Chondrocyte (in vitro differentiated cells): ENCODE measurements around the gene CEP72. TPM values are rescaled to one million over a fixed set of nuclear protein-coding genes. Genes with fewer than 3 reads are reported as not detected.
"Not testable (repeated sequence)": the region's sequence is repeated elsewhere in the genome, so short reads cannot be mapped to it uniquely, and the experiment has no call there.

ENCODE experiments used
- DNase-seq: peaks from one replicate; pipeline ENCODE4 v3.0.0; 2021; ENCODE audit warnings: mixed read lengths, low spot score
- H3K27ac Mint-ChIP-seq: one replicate; pipeline ENCODE4 v1.8.0; 2021; ENCODE audit warnings: mild to moderate bottlenecking, moderate library complexity, mixed read lengths; ENCODE audit not compliant: unreplicated experiment
- H3K27me3 Mint-ChIP-seq: 2 replicates; pipeline ENCODE4 v1.8.0; 2021; ENCODE audit warnings: low read depth, mixed read lengths
- H3K36me3 Mint-ChIP-seq: 2 replicates; pipeline ENCODE4 v1.8.0; 2021; ENCODE audit warnings: low read depth, mixed read lengths
- H3K4me1 Mint-ChIP-seq: 2 replicates; pipeline ENCODE4 v1.8.0; 2021; ENCODE audit warnings: low read depth, mild to moderate bottlenecking, mixed read lengths
- H3K4me3 Mint-ChIP-seq: one replicate; pipeline ENCODE4 v1.8.0; 2021; ENCODE audit warnings: mild to moderate bottlenecking, moderate library complexity, mixed read lengths; ENCODE audit not compliant: unreplicated experiment
- H3K9me3 Mint-ChIP-seq: 2 replicates; pipeline ENCODE4 v1.8.0; 2021; ENCODE audit warnings: low read depth, mixed read lengths
- CTCF ChIP-seq: fragments of 200-600 bp; sonication (generic); IDR thresholded peaks from 2 replicates; pipeline ENCODE4 v1.5.0; 2021; ENCODE audit warnings: antibody characterized with exemption, mild to moderate bottlenecking, moderate library complexity
- total RNA-seq: library from RNA; stranded (reverse); gene quantifications from 3 replicates; pipeline ENCODE4 v1.2.1, GENCODE V29; 2021

Gene CEP72
- total RNA-seq, 1 donor from 2014 or later, result 3.3 TPM

- no peak for TF ChIP-seq CTCF
- Mint-ChIP-seq H3K4me1 (no peaks in the 10 kb centered on the region), H3K9me3 (no peaks in the 10 kb centered on the region), H3K4me3 (no peak overlapping the region), H3K36me3 (no peaks in the 10 kb centered on the region), H3K27me3 (peaks cover 4% of the 10 kb centered on the region), H3K27ac (no peak overlapping the region)
- peak; percentile 75 for DNase-seq
Measured at GRCh38 chr5:683551-684481, 71.7 kb downstream of the CEP72 start.

- H3K4me3 Mint-ChIP-seq, result no peak overlapping the region
Measured at GRCh38 chr5:684751-685216, 72.6 kb downstream of the CEP72 start.

GRCh38 chr5:685262-686171 lies 73.4 kb downstream of the CEP72 start:
- H3K36me3 Mint-ChIP-seq, result no peaks in the 10 kb centered on the region
- no peak overlapping the region for H3K4me3 Mint-ChIP-seq
- DNase-seq, result peak; percentile 76
- no peak overlapping the region for H3K27ac Mint-ChIP-seq
- no peaks in the 10 kb centered on the region for H3K9me3 Mint-ChIP-seq
- H3K4me1 Mint-ChIP-seq, result no peaks in the 10 kb centered on the region
- H3K27me3 Mint-ChIP-seq, result peaks cover 4% of the 10 kb centered on the region
- TF ChIP-seq CTCF, result no peak

More at GRCh38 chr5:684751-685216, 72.6 kb downstream of the CEP72 start:
- no peak overlapping the region for H3K27ac Mint-ChIP-seq
- peaks cover 4% of the 10 kb centered on the region for H3K27me3 Mint-ChIP-seq
- no peaks in the 10 kb centered on the region for H3K4me1 Mint-ChIP-seq
- no peaks in the 10 kb centered on the region for H3K9me3 Mint-ChIP-seq
- no peaks in the 10 kb centered on the region for H3K36me3 Mint-ChIP-seq
- peak; percentile 77 for DNase-seq
- no peak for TF ChIP-seq CTCF

- not testable (repeated sequence) for H3K9me3 Mint-ChIP-seq, H3K4me1 Mint-ChIP-seq, H3K27ac Mint-ChIP-seq, DNase-seq, H3K27me3 Mint-ChIP-seq, H3K36me3 Mint-ChIP-seq, H3K4me3 Mint-ChIP-seq
Measured at GRCh38 chr5:686172-686523, 74.0 kb downstream of the CEP72 start.

GRCh38 chr5:686936-687335 lies 74.8 kb downstream of the CEP72 start:
- H3K4me3 Mint-ChIP-seq, H3K36me3 Mint-ChIP-seq, H3K4me1 Mint-ChIP-seq, H3K9me3 Mint-ChIP-seq, H3K27ac Mint-ChIP-seq, H3K27me3 Mint-ChIP-seq: not testable (repeated sequence)
- DNase-seq, result peak; percentile 75

- H3K27ac Mint-ChIP-seq, H3K36me3 Mint-ChIP-seq, H3K4me1 Mint-ChIP-seq, H3K27me3 Mint-ChIP-seq, H3K9me3 Mint-ChIP-seq, H3K4me3 Mint-ChIP-seq: not testable (repeated sequence)
- peak; percentile 76 for DNase-seq
Measured at GRCh38 chr5:688348-689010, 76.3 kb downstream of the CEP72 start.

GRCh38 chr5:690293-690692 lies 78.2 kb downstream of the CEP72 start:
- H3K4me3 Mint-ChIP-seq, H3K27me3 Mint-ChIP-seq, DNase-seq, H3K4me1 Mint-ChIP-seq, H3K27ac Mint-ChIP-seq, H3K9me3 Mint-ChIP-seq, H3K36me3 Mint-ChIP-seq: not testable (repeated sequence)

GRCh38 chr5:691049-691448 lies 78.9 kb downstream of the CEP72 start:
- H3K27me3 Mint-ChIP-seq, H3K9me3 Mint-ChIP-seq, H3K4me3 Mint-ChIP-seq, DNase-seq, H3K36me3 Mint-ChIP-seq, H3K27ac Mint-ChIP-seq, H3K4me1 Mint-ChIP-seq: not testable (repeated sequence)
